ENCODE measurements around the gene TMEM92.
"Not testable (repeated sequence)": the region's sequence is repeated elsewhere in the genome, so short reads cannot be mapped to it uniquely, and the experiment has no call there.

TMEM92 gene

DNA sequence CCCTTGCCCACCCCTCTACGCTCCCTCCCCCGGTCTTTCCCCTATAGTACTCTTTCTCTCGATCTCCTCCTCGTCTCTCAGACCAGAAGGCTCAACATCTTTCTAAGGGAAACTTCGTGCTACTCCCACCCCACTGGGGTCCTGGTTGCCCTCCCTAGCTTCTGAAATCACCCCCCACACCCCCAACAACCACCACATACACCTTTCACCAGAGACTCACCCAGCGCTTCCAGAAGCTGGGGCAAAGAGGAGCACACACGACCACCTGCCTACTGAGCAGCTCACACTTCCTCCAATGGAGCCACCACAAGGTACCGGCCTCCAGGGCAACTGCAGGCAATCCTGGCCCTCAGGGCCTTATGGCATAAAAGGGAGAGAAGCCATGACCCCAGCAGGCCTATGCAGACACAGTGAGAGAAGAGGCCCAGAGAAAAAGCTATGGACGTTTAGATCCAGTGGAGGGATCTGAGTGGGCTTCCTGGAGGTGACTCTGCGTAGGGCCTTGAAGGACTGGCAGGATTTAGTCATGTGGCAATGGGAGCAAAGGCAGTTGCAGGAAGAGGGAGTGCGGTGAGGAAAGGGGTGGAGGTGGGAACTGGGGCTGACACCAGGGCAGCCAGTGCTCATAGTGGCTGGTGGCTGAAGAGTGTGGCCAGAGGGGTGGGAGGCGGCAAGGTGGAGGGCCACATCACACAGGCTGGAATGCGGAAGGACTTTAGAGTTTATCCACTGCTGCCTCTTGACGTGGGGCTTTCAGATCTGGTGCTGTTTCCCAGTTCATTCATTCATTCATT is 12.1 kb upstream of the TMEM92 start:
- DNase-seq (ENCODE audit: low read depth in 2 of 2) = no peak

DNA sequence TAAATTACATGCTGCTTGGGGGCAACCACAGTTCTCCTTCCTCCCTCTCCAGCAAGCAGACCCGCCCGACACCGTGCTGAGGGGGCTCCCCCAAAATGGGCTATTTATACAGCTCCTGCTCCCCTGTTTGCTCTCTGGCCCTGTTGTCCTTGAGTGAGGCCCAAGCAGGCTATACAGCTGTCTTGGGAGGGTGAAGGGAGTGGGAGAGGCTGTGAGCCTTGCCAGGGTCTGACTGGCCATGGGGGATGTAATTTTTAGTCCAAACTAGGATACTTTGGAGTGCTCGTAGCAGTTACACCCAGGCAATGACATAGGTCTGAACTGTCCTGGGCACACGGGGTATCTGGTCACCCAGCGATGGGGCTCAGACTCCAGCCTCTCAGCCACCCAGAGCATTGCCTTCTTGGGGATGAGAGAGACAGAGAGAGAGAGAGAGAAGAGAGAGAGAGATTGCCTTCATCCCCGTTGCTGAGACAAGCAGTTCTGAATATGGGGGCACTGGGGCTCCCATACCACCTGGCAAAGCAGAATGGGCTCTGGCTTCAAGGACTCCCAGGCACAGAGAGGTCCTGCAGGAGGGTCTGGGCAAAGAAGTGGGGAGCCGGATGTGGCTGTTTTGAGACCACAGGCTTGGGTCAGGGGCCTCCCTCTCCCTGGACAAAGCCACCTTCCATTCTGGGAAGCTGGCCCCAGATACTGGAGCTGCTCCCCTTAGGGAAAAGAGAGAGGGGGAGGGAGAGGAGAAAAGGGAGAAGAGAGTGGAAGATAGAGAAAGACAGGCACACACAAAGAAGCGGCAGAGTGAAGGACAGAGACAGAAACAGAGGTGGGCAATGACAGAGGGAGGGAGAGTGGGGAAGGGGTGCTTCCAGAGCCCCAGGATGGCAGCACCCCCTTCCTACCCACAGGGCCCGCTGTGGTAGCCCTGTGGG is 10.7 kb upstream of the TMEM92 start:
- no peak for DNase-seq (ENCODE audit: low read depth in 2 of 2)

DNA sequence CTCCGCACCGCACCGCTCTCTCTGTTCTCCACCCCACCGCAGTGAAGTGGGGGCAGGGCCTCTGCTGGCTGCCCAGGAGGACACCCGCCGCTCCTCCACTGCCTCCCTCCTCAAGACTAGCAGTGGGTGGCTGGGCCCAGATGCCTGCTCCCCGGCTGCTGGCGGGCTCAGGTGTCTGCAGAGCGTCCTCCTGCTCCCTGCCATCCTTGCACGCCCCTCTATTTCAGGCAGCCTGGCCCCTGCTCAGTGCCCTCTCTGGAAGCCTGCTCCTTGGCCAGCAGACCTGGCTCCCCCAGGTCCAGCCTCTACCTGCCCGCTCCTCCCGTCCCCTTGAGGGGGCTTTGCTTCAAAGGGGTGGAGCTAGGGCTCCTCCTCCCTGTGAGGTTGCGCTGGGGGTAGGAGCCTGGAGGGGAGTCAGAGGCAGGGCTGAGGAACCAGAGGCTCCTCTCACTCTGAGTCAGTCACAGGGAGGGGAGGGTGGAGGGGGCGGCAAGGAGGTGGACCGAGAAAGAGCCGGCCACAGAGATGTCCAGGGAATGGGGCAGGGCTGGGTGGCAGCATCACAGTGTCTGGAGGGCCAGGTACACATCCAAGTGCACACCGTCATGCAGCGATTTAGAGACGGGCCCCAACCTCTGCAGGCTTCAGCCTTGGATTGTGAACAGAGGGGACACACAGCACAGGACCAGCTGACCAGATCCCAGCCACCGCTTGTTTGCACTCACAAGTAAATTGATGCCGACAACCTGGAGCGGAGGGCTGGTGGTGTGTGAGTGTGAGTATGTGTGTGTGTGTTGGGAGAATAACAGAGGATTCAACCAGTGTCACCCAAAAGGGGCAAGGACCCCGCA is 9.8 kb upstream of the TMEM92 start:
- DNase-seq (ENCODE audit: low read depth in 2 of 2) = no peak

DNA sequence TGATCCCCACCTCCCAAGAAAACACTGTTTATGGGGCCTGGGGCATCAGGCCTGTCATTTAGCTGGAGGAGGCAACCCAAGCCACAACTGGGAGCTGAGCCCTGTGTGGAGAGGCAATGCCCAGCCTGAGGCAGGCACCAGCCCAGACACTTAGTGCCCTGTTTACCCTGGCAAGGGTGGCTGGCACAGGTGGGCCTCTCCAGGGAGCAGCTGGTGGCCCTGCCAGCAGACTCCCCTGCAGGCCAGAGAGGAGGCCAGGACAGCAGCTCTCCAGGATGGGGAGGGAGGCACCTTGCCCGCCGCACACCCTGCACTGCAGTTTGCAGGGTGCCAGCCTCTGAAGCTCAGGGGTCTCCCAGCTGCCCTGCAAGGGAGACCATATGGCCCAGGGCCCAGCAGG is 9.1 kb upstream of the TMEM92 start:
- no peak for DNase-seq (ENCODE audit: low read depth in 2 of 2)

DNA sequence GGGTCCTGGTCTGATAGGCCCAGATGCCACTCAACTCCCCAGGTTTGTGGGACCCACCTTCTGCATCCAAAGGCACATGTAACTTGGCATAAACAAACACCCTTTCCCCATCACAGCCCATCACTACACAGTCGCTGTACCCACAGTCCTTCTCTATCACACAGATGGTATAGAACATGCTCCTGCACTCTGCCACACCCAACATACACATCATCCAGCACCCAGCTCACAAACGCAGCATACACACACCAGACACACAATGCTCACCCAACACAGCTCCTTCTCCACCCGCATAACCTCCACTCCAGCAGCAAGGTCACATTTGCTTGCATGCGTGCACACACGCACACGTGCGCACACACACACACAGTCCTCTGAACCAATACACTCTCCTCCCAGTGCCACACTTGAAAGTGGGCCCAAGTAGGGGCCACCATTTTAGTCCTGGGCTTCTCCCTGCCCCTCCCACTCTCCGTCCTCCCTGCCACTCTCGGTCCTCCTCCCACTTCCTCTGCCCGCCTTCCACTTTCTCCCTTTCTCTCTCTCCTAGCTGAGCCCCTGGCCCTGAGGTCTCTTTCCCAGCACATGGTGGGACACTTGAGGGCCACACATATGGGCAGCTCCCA is 8.5 kb upstream of the TMEM92 start:
- DNase-seq (ENCODE audit: low read depth in 2 of 2) = no peak

DNA sequence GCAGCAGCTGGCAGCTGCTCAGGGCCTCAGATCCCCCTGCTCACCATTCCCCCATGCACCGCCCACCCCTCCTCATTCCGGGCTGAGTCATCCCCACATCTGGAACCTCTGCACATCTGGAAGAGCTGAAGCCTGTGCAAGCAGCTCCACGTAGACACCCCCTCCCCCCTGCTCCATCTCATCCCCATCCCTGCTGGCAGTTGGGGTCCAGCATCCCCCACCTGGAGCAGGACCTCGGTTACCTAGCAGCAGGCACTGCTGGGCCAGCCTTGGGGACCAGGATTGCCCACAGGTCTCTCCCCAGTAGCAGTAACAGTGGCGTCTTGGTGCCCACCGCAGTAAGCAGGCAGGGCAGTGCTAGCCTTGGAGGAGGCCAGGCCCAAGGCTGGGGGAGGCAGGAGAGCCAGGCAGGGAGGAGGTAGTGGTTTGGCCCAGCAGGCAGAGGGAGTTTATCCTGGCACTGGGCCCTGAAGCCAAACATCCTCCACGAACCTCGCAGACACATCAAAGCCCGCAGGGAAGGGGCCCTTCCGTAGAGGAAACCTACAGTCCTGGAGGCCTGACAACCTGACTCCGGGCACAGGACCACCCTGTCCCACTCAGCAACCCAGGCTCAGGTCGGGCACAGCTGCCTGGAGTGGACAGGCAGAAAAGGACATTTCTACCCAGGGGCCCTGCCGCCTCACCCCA is 7.7 kb upstream of the TMEM92 start:
- no peak for DNase-seq (ENCODE audit: low read depth in 2 of 2)

DNA sequence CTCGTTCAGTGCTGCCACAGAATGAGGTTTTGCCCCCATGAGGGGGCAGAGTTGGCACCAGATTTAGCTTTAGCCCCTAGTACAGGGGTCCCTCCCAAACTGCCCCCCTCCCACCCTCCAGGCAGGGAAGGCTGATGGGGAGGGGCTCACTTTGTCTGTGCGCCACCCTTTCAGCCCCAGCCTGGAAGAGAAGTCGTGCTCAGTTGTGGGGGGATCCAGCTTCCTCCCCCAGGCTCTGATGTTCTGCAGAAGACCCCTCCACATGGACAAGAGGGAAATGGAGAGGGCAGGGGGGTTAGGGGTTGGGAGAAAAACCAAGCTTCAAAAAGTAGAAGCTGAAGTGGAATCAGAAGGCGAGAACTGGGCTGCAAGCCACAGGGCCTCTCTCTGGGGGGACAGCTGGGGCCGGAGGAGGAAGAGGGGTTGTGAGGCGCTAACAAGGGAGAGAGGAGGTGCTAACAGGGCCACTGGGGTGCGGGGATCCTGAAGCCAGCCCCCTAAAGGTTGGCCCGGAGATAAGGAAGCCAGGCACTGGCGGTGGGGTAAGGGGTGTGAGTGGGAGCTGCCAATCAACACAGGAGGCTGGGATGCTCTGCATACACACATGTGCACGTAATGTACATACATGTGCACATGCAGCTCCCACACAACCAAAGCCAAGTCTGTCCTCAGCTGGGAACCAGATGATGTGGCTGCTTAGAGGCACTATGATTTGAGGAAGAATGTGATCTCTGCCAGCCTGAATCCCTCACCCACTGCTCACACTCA is 7.0 kb upstream of the TMEM92 start:
- DNase-seq (ENCODE audit: low read depth in 2 of 2) = no peak

DNA sequence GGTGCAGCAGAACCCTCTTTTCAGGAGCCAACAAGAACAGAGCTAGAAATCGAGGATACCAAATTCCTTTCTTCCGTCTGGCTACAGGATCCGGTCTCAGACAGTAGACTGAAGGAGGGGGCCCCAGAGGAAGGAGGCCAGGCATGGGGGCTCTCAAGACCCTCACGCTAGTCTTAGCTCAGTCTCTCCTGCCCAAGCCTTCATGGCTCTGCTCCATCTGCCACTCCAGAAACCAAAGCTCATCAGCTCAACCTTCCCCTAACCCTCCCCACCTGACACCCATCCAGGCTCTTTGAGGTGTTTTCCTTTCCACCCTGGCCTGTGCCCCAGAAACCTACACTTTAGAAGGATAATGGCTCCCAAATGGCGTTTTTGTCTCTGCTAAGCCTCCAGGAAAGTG is 6.2 kb upstream of the TMEM92 start:
- no peak for DNase-seq (ENCODE audit: low read depth in 2 of 2)

DNA sequence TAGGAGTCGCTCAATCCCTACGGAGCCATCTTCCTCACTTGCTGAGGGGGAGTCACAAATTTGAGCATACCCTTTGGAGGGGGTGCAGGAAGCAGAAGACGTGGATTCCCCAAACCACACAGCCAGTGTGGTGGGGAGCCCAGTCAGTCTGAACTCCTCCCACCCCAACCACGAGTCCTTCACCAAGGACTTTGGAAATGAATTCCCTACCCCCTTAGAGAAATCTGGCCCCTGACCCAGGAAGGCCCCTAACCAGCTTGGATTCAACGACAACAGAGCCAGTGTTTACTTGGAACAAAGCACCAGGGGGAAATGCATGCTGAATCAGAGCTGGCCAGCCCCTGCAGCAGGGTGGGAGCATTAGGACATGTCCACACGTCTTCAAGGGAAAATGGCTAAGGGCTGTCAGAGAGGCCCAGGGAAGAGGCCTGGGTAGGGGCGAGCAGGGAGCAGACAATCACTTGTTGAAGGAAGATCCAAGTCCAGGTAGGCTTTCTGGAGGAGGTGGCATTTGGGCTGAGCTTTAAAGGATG is 5.5 kb upstream of the TMEM92 start:
- DNase-seq (ENCODE audit: low read depth in 2 of 2) = no peak

DNA sequence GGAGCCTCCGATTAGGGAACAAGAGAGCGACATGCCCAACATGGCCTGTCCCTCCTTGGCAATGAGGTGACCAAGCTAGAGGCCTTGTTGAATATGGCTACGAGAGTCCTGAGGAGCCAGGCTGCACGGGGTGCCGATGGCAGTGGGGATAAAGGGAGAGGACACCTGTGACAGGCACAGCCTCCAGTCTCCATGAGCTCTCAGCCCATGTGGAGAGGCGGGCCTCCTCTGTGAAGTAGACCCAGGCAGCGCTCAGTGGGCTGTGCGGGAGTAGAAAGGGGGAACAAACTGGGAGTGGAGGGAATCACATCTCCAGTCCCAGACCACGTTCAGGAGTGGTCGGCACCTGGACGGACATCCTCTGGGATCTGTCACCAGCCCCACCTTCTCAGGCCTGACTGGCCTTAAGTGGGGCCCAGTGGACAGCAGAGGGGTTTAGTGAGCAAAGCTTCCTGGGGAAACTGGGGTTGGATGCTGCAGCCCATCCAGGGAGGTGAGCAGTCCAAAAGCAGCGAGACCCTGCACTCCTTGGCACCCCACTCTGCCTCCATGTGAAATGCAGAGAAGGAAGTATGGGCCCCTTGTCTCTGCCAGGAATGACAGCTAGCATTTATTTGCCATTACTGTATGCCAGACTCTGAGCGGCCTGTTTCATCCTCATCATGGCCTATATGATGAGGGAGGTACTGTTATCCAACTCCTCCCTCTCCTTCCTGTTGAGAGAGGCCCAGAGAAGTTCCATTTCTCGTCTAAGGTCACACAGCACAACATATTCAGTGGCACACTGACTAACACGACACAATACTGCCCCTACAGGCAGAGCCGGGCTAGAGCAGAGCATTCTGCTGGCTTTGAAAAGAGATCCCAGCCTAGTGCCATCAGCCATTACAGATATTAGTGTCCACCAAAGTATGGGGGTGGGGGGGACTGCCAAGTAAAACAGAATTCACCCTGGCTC is 4.5 kb upstream of the TMEM92 start:
- DNase-seq (ENCODE audit: low read depth in 2 of 2) = peak; percentile 31 to 51

DNA sequence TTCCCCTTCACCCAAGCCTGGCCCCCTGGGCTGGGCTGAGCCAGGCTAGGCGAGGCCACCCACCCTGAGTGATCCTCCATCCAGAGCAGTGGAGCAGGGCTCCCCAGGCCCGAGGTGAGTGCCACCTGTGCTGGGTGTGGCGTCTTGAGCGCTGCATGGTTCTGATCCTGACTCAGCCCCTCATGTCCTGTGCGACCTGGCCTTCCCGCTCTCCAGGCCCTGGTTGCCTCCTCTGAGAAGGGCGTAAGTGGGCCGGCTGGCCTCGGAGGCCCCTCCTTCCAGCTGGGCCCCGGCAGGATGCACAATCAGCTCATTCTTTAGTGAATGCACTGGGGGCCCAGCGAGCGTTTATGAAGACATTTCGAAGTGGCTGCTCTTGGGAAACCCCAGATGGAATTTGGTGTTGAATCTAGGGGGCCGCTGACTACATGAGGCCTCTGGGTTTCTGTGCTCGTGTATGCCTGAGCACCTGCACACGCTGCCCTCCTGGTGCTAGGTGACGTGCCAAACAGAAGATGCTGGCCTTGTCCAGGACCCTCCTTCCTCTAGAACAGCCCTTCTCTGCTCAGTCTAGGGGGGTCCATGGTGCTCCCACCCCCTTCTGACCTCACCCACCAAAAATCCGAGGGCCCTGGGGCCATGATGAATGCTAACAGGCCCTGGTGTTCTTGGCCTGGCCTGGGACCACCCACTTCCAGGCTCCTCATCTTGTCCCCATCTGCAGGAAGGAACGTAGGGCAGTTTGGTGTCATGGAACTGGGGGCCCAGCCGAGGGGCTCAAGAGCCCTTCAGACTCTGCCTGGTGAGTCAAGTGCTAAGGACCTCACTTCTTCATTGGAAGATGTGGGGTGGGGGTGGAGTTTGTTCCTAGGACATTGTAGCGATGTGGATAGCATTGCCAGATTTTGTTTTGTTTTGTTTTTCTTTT is 3.6 kb upstream of the TMEM92 start:
- DNase-seq (ENCODE audit: low read depth in 2 of 2) = no peak

DNA sequence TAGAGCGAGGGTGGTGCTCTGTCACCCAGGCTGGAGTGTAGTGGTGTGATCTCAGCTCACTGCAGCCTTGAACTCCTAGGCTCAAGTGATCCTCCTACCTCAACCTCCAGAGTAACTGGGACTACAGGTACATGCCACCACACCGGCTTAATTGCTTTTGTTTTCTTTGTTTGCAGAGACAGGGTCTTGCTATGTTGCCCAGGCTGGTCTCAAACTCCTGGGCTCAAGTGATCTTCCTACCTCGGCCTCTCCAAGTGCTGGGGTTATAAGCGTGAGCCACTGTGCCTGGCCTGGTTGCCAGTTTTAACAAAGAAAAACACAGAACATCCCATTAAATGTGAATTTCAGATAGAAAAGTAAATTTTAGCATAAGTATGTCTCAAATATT is 2.9 kb upstream of the TMEM92 start:
- not testable (repeated sequence) for DNase-seq (ENCODE audit: low read depth in 2 of 2)

DNA sequence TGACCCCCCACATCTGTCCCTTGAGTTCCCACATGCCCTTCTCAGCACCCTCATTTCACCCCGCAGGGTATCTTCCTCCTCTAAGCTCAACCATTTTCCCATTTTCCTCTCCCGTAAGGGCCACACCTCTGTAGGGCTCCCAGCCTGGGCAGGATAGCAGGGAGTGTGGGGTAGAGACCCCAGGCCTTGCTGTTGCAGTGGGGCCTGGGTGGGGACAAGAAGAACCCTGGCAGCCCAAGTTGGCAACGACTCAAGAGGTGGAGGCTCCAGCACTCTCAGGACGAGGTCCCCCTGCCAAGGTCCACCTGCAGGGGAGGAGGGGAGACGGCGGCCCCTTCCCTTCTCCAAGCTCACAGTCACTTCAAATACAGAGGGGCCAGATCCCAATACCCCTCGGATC is 2.0 kb upstream of the TMEM92 start:
- no peak for DNase-seq (ENCODE audit: low read depth in 2 of 2)

DNA sequence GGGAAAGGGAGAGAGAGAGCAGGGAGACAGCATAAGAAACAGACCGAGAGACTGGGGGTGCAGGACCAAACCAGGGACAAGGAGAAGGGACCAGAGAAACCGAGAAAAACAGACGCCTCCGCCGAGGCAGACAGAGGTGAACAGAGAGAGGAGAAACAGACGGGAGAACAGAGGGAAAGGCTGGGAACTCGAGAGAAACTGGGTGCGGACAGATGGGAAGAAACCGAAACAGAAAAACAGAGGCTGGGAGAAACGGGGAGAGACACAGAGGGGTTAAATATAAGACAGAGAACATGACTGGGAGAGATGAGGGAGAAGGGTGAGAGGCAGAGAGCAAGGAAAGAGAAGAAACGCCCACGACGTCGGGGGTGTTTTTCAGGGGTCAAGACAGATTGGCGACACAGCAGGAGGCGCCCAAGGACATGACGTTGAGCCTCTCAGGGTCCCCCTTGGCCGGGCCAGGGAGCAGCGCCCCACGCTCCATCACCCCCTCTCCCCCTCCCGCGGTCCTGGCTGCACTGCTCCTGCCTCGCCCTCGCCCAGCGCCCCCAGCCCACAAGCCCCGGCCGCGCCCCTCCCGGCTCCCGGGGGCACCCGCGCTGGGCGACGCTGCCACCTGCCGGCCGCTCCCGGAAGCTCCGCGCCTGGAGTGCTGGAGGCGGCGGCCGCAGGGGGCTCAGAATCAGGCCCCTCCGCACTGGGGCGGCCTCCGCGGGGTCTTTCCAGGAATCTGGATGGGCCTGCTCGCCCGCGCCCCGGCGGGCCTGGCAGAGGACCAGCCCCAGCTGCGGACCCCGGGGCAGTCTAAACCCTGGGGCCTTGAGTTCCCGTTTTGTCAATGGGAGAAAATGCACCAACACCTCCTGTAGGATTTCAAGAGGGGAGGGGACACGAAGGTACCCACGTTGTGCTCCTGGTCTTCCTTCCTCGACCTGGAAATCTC is 1.3 kb upstream of the TMEM92 start:
- peak; percentile 28 to 41 for DNase-seq (ENCODE audit: low read depth in 2 of 2)

DNA sequence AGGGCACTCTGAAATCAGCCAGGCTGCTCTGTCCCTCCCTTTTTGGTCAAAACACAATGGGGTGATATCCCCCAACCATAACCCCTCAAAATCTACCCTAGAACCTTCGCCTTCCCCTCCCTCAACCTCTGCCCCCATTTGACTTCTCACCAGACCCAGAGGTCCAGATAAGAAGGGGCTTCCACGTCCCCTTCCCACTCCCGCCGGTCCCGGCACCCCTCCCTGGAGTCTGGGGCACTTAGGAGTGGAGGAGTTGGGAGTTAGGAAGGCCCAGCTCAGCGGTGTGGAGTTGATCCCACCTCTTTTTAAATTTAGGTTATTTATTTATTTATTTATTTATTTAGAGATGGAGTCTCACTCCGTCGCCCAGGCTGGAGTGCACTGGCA is 619 bp upstream of the TMEM92 start:
- DNase-seq (ENCODE audit: low read depth in 2 of 2) = no peak

DNA sequence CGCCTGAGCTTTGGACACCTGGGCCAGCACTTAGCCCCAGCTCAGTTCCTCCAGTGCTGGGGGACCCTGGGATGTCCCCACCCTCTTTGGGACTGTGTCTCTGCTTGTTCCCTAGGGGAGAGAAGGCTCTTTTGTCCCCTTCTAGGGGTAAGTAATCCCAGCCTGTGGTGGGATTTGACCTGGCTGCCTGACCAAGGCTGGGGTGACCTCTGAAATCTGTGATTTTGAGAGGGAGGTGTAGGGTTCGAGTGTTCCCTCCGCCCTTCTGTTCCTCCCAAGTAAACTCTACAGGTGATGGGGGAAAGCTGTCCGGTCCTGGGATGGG is 593 bp downstream of the TMEM92 start:
- no peak for DNase-seq (ENCODE audit: low read depth in 2 of 2)

DNA sequence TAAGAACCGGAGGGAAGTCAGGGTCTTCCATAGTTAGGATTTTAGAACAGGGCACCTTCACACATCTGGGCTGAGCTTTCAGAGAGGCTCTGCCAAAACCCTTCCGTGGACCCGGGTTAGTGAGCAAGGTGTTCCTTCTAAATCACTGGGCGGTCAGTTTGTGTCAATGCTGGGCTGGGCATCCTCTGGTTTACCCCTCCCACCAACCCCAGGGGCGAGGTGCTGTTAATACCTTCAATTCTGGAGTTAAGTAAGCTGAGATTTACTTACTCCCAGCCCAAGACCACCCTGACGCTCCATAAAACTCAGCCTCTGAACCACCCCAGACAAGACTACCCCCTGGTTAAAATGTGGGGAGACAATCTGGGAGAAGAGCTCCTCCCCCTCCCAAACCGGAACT is 1.0 kb downstream of the TMEM92 start:
- DNase-seq (ENCODE audit: low read depth in 2 of 2) = no peak
